Endothelial cell of umbilical vein (primary cell): ENCODE data around the gene IGF2R. TPM values are rescaled to one million over a fixed set of nuclear protein-coding genes. Genes with fewer than 3 reads are reported as not detected.

Source experiments
- BruUV-seq: library from RNA; stranded (reverse); fragments of 400-500 nt; replicated peaks from 2 replicates; lab custom pipeline; 2021; lab: Mats Ljungman, UMichigan
- CTCF ChIA-PET: fragments of 300-600, 350-600 bp; sonication (Branson Sonifier 250); formaldehyde crosslinking; loops from one replicate; lab custom pipeline; 2021; ENCODE audit warnings: antibody characterized with exemption, inconsistent platforms; lab: Charles Lee
- POLR2A ChIA-PET: fragments of 300-600, 350-600 bp; sonication (Branson Sonifier 250); formaldehyde crosslinking; loops from one replicate; lab custom pipeline; 2021; ENCODE audit warnings: antibody characterized with exemption, inconsistent platforms; lab: Charles Lee
- DNase-seq: peaks from one replicate; pipeline ENCODE4 v3.0.0-alpha.2; 2011; ENCODE audit warnings: low read depth, low spot score
- FAIRE-seq: peaks from 2 replicates; lab custom pipeline; 2011; peaks lifted over from hg19 to GRCh38; lab: Jason Lieb, UNC
- H2AFZ ChIP-seq: 2 replicates; pipeline ENCODE4 v1.6.0; 2012; ENCODE audit warnings: low read depth, low read length, control low read depth, inconsistent platforms
- H3K27ac ChIP-seq: 2 replicates; pipeline ENCODE4 v1.5.1; 2011; ENCODE audit warnings: low read depth, mild to moderate bottlenecking, control low read depth, low read length, moderate library complexity; ENCODE audit not compliant: insufficient read depth
- H3K27me3 ChIP-seq, 2 experiments: 2 replicates each; pipeline versions ENCODE4 v1.6.0 to v1.6.1; 2011; ENCODE audit warnings: low read length in 2 of 2, mixed read lengths in 1 of 2; ENCODE audit not compliant: control insufficient read depth in 2 of 2, insufficient read depth in 2 of 2
- H3K36me3 ChIP-seq, 2 experiments: 2 replicates in 1 of 2; 3 replicates in 1 of 2; pipeline ENCODE4 v1.5.1; 2011; ENCODE audit warnings: low read length in 2 of 2, mild to moderate bottlenecking in 1 of 2, moderate library complexity in 1 of 2; ENCODE audit not compliant: control insufficient read depth in 2 of 2, insufficient read depth in 2 of 2; ENCODE audit errors: extremely low read depth in 1 of 2
- H3K4me1 ChIP-seq: 3 replicates; pipeline ENCODE4 v1.5.1; 2011; ENCODE audit warnings: mild to moderate bottlenecking, low read length; ENCODE audit not compliant: control insufficient read depth, insufficient read depth; ENCODE audit errors: extremely low read depth
- H3K4me2 ChIP-seq: 2 replicates; pipeline ENCODE4 v1.6.1; 2011; ENCODE audit warnings: low read length, control low read depth, mixed read lengths; ENCODE audit not compliant: insufficient read depth
- H3K4me3 ChIP-seq, 3 experiments: fragments of 200-600 bp in 1 of 3; sonication (generic), shearing (Covaris generic) in 1 of 3; replicated peaks in 1 of 3; 2 replicates each; pipeline ENCODE4 v1.5.1; 2011 to 2016; ENCODE audit warnings: control low read depth in 3 of 3, low read length in 3 of 3, mild to moderate bottlenecking in 2 of 3, inconsistent platforms in 1 of 3, low read depth in 1 of 3, moderate library complexity in 1 of 3; ENCODE audit not compliant: insufficient read depth in 1 of 3
- H3K79me2 ChIP-seq: 2 replicates; pipeline ENCODE4 v1.6.0; 2012; ENCODE audit warnings: low read length, inconsistent platforms; ENCODE audit not compliant: control insufficient read depth, insufficient read depth
- H3K9ac ChIP-seq: replicated peaks from 2 replicates; pipeline ENCODE3; 2011; ENCODE audit warnings: low read length, control low read depth; ENCODE audit not compliant: insufficient read depth; ENCODE audit errors: extremely low read depth
- H3K9me1 ChIP-seq: replicated peaks from 3 replicates; pipeline ENCODE4 v1.6.0; 2011; ENCODE audit warnings: mild to moderate bottlenecking, low read length; ENCODE audit not compliant: control insufficient read depth, insufficient read depth; ENCODE audit errors: extremely low read depth
- H3K9me3 ChIP-seq: replicated peaks from 2 replicates; pipeline ENCODE4 v1.5.1; 2012; ENCODE audit warnings: low read length, inconsistent platforms; ENCODE audit not compliant: control insufficient read depth, insufficient read depth
- H4K20me1 ChIP-seq: replicated peaks from 2 replicates; pipeline ENCODE3; 2011; ENCODE audit warnings: mild to moderate bottlenecking, low read length; ENCODE audit not compliant: control insufficient read depth, insufficient read depth; ENCODE audit errors: extremely low read depth
- CTCF ChIP-seq, 2 donors: IDR thresholded peaks; 1 replicate in 1 of 2; 2 replicates in 1 of 2; pipeline ENCODE4 v1.5.1; 2011; ENCODE audit warnings: low read length in 2 of 2, mild to moderate bottlenecking in 2 of 2, moderate library complexity in 2 of 2, control low read depth in 1 of 2, inconsistent platforms in 1 of 2, low read depth in 1 of 2; ENCODE audit not compliant: insufficient read depth in 1 of 2; ENCODE audit errors: extremely low read depth in 1 of 2
- EZH2 ChIP-seq: IDR thresholded peaks from 2 replicates; pipeline ENCODE4 v1.6.1; 2012; ENCODE audit warnings: borderline replicate concordance, low read depth, mild to moderate bottlenecking, moderate library complexity, low read length, inconsistent platforms; ENCODE audit not compliant: severe bottlenecking
- FOS ChIP-seq: IDR thresholded peaks from 2 replicates; pipeline ENCODE4 v1.6.1; 2011; ENCODE audit warnings: mild to moderate bottlenecking, low read length, moderate library complexity, borderline replicate concordance; ENCODE audit not compliant: insufficient read depth
- GATA2 ChIP-seq: IDR thresholded peaks from 2 replicates; pipeline ENCODE4 v1.7.0; 2011; ENCODE audit warnings: low read depth, mild to moderate bottlenecking, moderate library complexity, mixed read lengths, low read length; ENCODE audit not compliant: insufficient read length, insufficient read depth
- JUN ChIP-seq: IDR thresholded peaks from 2 replicates; pipeline ENCODE4 v1.6.1; 2011; ENCODE audit warnings: borderline replicate concordance, low read depth; ENCODE audit not compliant: insufficient read length, insufficient read depth
- MAX ChIP-seq: IDR thresholded peaks from 2 replicates; pipeline ENCODE4 v1.6.1; 2011; ENCODE audit not compliant: insufficient read depth, insufficient read length
- MYC ChIP-seq: IDR thresholded peaks from one replicate; pipeline ENCODE4 v1.6.1; 2011; ENCODE audit warnings: mild to moderate bottlenecking, low read depth, low read length
- POLR2A ChIP-seq: IDR thresholded peaks from 2 replicates; pipeline ENCODE4 v1.6.1; 2012; ENCODE audit warnings: low read depth, mild to moderate bottlenecking, control low read depth, low read length
- POLR2AphosphoS5 ChIP-seq: IDR thresholded peaks from 2 replicates; pipeline ENCODE4 v1.6.1; 2012; ENCODE audit warnings: low read depth, mild to moderate bottlenecking, control low read depth, low read length, moderate library complexity; ENCODE audit not compliant: insufficient read depth
- dilution Hi-C: fragments of 300-500 bp; cut with MboI; formaldehyde crosslinking; loops from one replicate; pipeline ENCODE4 v1.15.0; 2019; ENCODE audit warnings: low sequenced_read_pairs; ENCODE audit not compliant: extremely low pct_ligation_motif_present
- intact Hi-C: fragments of 100-400 bp; cut with micrococcal nuclease; formaldehyde crosslinking; loops from one replicate; pipeline ENCODE4 v1.10.0; 2022
- polyA plus RNA-seq, 4 experiments: library from polyadenylated mRNA; depleted of rRNA in 3 of 4; stranded (reverse) in 3 of 4; unstranded in 1 of 4; fragments of >200 nt; gene quantifications; 2 replicates each; pipeline versions ENCODE4 v1.2.1 to v1.2.3, GENCODE V29; 2011 to 2012; ENCODE audit warnings: missing spikeins in 1 of 4
- total RNA-seq: library from RNA; stranded (reverse); gene quantifications from 2 replicates; pipeline ENCODE4 v1.2.3, GENCODE V29; 2021

IGF2R gene
- total and polyA plus RNA-seq, 2 donors (not counting 3 experiments of a cell fraction or from before 2014, with no cell fraction given): 16.3 to 60.2 TPM

- DNase-seq (no peak), FAIRE-seq (no peak)
- Histone ChIP-seq H4K20me1 (no peaks in the 10 kb centered on the region), H3K4me2 (no peak overlapping the region), H3K9me1 (no peaks in the 10 kb centered on the region), H3K36me3 (peaks cover 2 to 13% of the 10 kb centered on the region in 2 experiments), H3K9ac (no peak overlapping the region), H2AFZ (no peak overlapping the region), H3K27ac (no peak overlapping the region), H3K27me3 (no peaks in the 10 kb centered on the region), H3K79me2 (no peaks in the 10 kb centered on the region), H3K4me1 (no peaks in the 10 kb centered on the region), H3K9me3 (no peaks in the 10 kb centered on the region), H3K4me3 (no peak overlapping the region)
- ChIA-PET CTCF (no interaction called here), POLR2A (no interaction called here)
- BruUV-seq: no TSS peak
- intact Hi-C loops: loop anchor here (5.0 kb wide), 1 partner anchor 59 kb away; no protein-coding TSS in a partner anchor
- TF ChIP-seq MYC (no peak), MAX (no peak), POLR2A (no peak), EZH2 (no peak)
- dilution Hi-C loops: no loop called here
These were observed 72.7 kb downstream of the IGF2R start for GRCh38 chr6:160041608-160042007.

- H3K9me1 ChIP-seq: no peaks in the 10 kb centered on the region
- intact Hi-C loops (loop anchor here (5.0 kb wide), 1 partner anchor 60 kb away; no protein-coding TSS in a partner anchor), dilution Hi-C loops (no loop called here)
- TF ChIP-seq FOS (no peak), MAX (no peak), POLR2A (no peak), CTCF (IDR thresholded peaks at IDR 0.05; ENCODE audit: extremely low read depth in 1 of 2, insufficient read depth in 1 of 2, low read depth in 1 of 2, low read length in 2 of 2) (no peak), MYC (no peak), JUN (no peak), POLR2AphosphoS5 (no peak), EZH2 (no peak), GATA2 (no peak)
- no peak overlapping the region for H3K4me2 ChIP-seq
- H3K36me3 ChIP-seq: peaks cover 2 to 17% of the 10 kb centered on the region in 2 experiments
- H3K9me3 ChIP-seq: no peaks in the 10 kb centered on the region
- H3K79me2 ChIP-seq: no peaks in the 10 kb centered on the region
- DNase-seq: no peak
- POLR2A ChIA-PET: no interaction called here
- no peak overlapping the region for H3K4me3 ChIP-seq
- H4K20me1 ChIP-seq: no peaks in the 10 kb centered on the region
- BruUV-seq: no TSS peak
- H2AFZ ChIP-seq: no peak overlapping the region
- CTCF ChIA-PET: no interaction called here
- no peaks in the 10 kb centered on the region for H3K4me1 ChIP-seq
- H3K9ac ChIP-seq: no peak overlapping the region
- FAIRE-seq: no peak
- H3K27me3 ChIP-seq: no peaks in the 10 kb centered on the region
- H3K27ac ChIP-seq: no peak overlapping the region
These were observed 73.3 kb downstream of the IGF2R start for GRCh38 chr6:160042014-160042773.
